Naive thymus-derived CD4-positive, alpha-beta T cell (primary cell): ENCODE results near the gene ITGA5. TPM values are rescaled to one million over a fixed set of nuclear protein-coding genes. Genes with fewer than 3 reads are reported as not detected.
"Not testable (repeated sequence)": the region's sequence is repeated elsewhere in the genome, so short reads cannot be mapped to it uniquely, and the experiment has no call there.

Experiments used
- ATAC-seq: fragments of 150-1000 bp; cut with Tn5 transposase; 2 replicates; pipeline ENCODE4 v1.10.0; 2021; ENCODE audit warnings: mild to moderate bottlenecking, moderate library complexity
- CTCF ChIA-PET: fragments of 350-600 bp; sonication (Branson Sonifier 250); formaldehyde crosslinking; loops from one replicate; lab custom pipeline; 2021; ENCODE audit warnings: antibody characterized with exemption; lab: Charles Lee
- POLR2A ChIA-PET: fragments of 350-600 bp; sonication (Branson Sonifier 250); formaldehyde crosslinking; loops from one replicate; lab custom pipeline; 2021; ENCODE audit warnings: antibody characterized with exemption, inconsistent platforms; lab: Charles Lee
- DNase-seq, 9 donors: peaks; one replicate each; pipeline versions ENCODE4 v3.0.0 to v3.0.0-alpha.2; 2020 to 2022; ENCODE audit warnings: mixed read lengths in 1 of 9
- H3K27ac ChIP-seq: one replicate; pipeline ENCODE4 v1.7.0; 2013; ENCODE audit warnings: mild to moderate bottlenecking, low read depth, low read length, moderate library complexity
- H3K27me3 ChIP-seq, 2 donors: one replicate each; pipeline ENCODE4 v1.7.0; 2013; ENCODE audit warnings: low read length in 2 of 2, mild to moderate bottlenecking in 2 of 2, moderate library complexity in 2 of 2; ENCODE audit not compliant: control insufficient read depth in 2 of 2, insufficient read depth in 2 of 2
- H3K36me3 ChIP-seq, 3 experiments: 1 replicate in 2 of 3; 2 replicates in 1 of 3; pipeline ENCODE4 v1.7.0; 2013; ENCODE audit warnings: low read length in 3 of 3, mild to moderate bottlenecking in 3 of 3, moderate library complexity in 1 of 3; ENCODE audit not compliant: insufficient read depth in 3 of 3, control insufficient read depth in 2 of 3
- H3K4me1 ChIP-seq, 2 donors: one replicate each; pipeline ENCODE4 v1.7.0; 2013; ENCODE audit warnings: low read length in 2 of 2, mild to moderate bottlenecking in 2 of 2, moderate library complexity in 1 of 2; ENCODE audit not compliant: control insufficient read depth in 2 of 2, insufficient read depth in 2 of 2
- H3K4me3 ChIP-seq: 2 replicates; pipeline ENCODE4 v1.7.0; 2013; ENCODE audit warnings: mild to moderate bottlenecking, low read length
- H3K9me3 ChIP-seq, 3 experiments: 1 replicate in 2 of 3; 2 replicates in 1 of 3; pipeline ENCODE4 v1.7.0; 2013; ENCODE audit warnings: low read length in 3 of 3; ENCODE audit not compliant: control insufficient read depth in 2 of 3
- H3K27ac Mint-ChIP-seq, 9 donors: one replicate each; pipeline ENCODE4 v1.8.0; 2020 to 2022; ENCODE audit warnings: mixed read lengths in 9 of 9, mild to moderate bottlenecking in 8 of 9, moderate library complexity in 5 of 9, inconsistent platforms in 2 of 9
- H3K27me3 Mint-ChIP-seq, 5 donors: one replicate each; pipeline ENCODE4 v1.8.0; 2021 to 2022; ENCODE audit warnings: mixed read lengths in 5 of 5, mild to moderate bottlenecking in 1 of 5
- H3K36me3 Mint-ChIP-seq, 5 donors: one replicate each; pipeline ENCODE4 v1.8.0; 2020 to 2022; ENCODE audit warnings: mixed read lengths in 5 of 5, mild to moderate bottlenecking in 3 of 5, inconsistent platforms in 1 of 5
- H3K4me1 Mint-ChIP-seq, 7 donors: one replicate each; pipeline ENCODE4 v1.8.0; 2020 to 2022; ENCODE audit warnings: mixed read lengths in 7 of 7, mild to moderate bottlenecking in 3 of 7, inconsistent platforms in 1 of 7
- H3K4me3 Mint-ChIP-seq, 10 donors: one replicate each; pipeline ENCODE4 v1.8.0; 2020 to 2022; ENCODE audit warnings: mild to moderate bottlenecking in 10 of 10, mixed read lengths in 10 of 10, moderate library complexity in 6 of 10, inconsistent platforms in 2 of 10
- H3K9me3 Mint-ChIP-seq, 11 donors: one replicate each; pipeline ENCODE4 v1.8.0; 2020 to 2022; ENCODE audit warnings: mixed read lengths in 11 of 11, mild to moderate bottlenecking in 4 of 11, inconsistent platforms in 1 of 11, moderate library complexity in 1 of 11
- intact Hi-C, 2 donors: fragments of 100-400 bp; cut with micrococcal nuclease; formaldehyde crosslinking; loops; one replicate each; pipeline ENCODE4 v1.15.1; 2023
- polyA plus RNA-seq, 2 donors: library from polyadenylated mRNA; unstranded; fragments of 300-500 nt; fragmentation: Illumina TruSeq; gene quantifications; one replicate each; pipeline ENCODE4 v1.2.3, GENCODE V29; 2021
- total RNA-seq, 6 experiments: library from RNA in 5 of 6; stranded (reverse) in 5 of 6; gene quantifications; 1 replicate in 5 of 6; 2 replicates in 1 of 6; pipeline ENCODE4 v1.2.3 and lab custom pipeline; 2021 to 2026

ITGA5 gene
- total and polyA plus RNA-seq, 7 experiments from 2014 or later = 26.5 to 169 (median 110) TPM

GRCh38 chr12:54356951-54357356 lies 62.1 kb downstream of the ITGA5 start:
- Mint-ChIP-seq H3K4me3 (peak overlapping the region in 1 of 10 donors; percentile 4), H3K27ac (peak overlapping the region in 4 of 9 donors; percentile 24 to 79 (median 58))
- CTCF ChIA-PET = interaction anchor here (0.5 to 4.0 kb wide), 9 partner anchors 10 to 141 kb away, joined by 3 to 41 read pairs (median 3); partner anchors contain the start of gene COPZ1

DNA sequence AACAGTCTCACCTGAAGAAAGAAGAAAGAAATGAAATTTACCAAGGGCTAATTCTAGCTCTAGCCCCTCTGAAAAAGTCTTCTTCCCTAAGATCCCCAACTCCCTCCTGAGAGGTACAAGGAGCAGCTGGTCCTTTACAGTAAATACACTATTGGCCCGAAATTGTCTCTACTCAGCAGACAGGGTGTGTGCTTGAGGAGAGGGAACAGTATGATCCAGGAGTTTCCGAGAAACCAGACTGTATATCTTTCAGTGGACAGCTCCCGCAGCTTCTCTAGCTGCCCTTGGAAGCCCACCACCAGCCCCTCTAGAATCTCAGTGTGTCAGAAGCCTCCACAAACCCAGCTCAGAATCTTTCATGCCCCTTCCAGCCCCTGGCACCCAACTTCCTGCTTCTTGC lies 62.8 kb downstream of the ITGA5 start:
- Histone ChIP-seq H3K36me3 (peaks cover 0 to 2% (median 0%) of the 10 kb centered on the region in 3 experiments), H3K9me3 (no peaks in the 10 kb centered on the region), H3K27me3 (no peaks in the 10 kb centered on the region), H3K4me3 (no peak overlapping the region), H3K27ac (no peak overlapping the region), H3K4me1 (peaks cover 5 to 24% of the 10 kb centered on the region in 2 donors)
- H3K27ac Mint-ChIP-seq = peak overlapping the region in 8 of 9 donors; percentile 10 to 79 (median 58)
- H3K9me3 Mint-ChIP-seq = no peaks in the 10 kb centered on the region
- CTCF ChIA-PET = interaction anchor here (0.5 to 4.0 kb wide), 6 partner anchors 9 to 63 kb away, joined by 3 to 41 read pairs (median 3); partner anchors contain the start of gene COPZ1
- DNase-seq (no peak), ATAC-seq (no peak)
- H3K4me1 Mint-ChIP-seq = peaks cover 11 to 34% (median 19%) of the 10 kb centered on the region in 7 donors
- peak overlapping the region in 1 of 10 donors; percentile 45 for H3K4me3 Mint-ChIP-seq
- H3K27me3 Mint-ChIP-seq = no peaks in the 10 kb centered on the region
- intact Hi-C loops = no loop called here
- H3K36me3 Mint-ChIP-seq = peaks cover 0 to 2% (median 0%) of the 10 kb centered on the region in 5 donors
- POLR2A ChIA-PET = interaction anchor here (0.8 to 5.6 kb wide), 3 partner anchors 27 to 76 kb away, joined by 3 to 68 read pairs (median 3); partner anchors contain the start of genes CBX5 and HNRNPA1

More at GRCh38 chr12:54356951-54357356, 62.1 kb downstream of the ITGA5 start:
- Mint-ChIP-seq H3K9me3 (no peaks in the 10 kb centered on the region), H3K4me1 (peaks cover 8 to 27% (median 12%) of the 10 kb centered on the region in 7 donors), H3K36me3 (no peaks in the 10 kb centered on the region), H3K27me3 (no peaks in the 10 kb centered on the region)
- POLR2A ChIA-PET = interaction anchor here (0.5 to 5.6 kb wide), 6 partner anchors 23 to 691 kb away, joined by 3 to 68 read pairs (median 7); partner anchors contain the start of genes CBX5, COPZ1 and HNRNPA1
- DNase-seq = no peak
- ATAC-seq = no peak
- peak overlapping the region; percentile 28 for H3K27ac ChIP-seq
- intact Hi-C loops = no loop called here
- H3K36me3 ChIP-seq = no peaks in the 10 kb centered on the region
- peaks cover 5 to 22% of the 10 kb centered on the region in 2 donors for H3K4me1 ChIP-seq
- no peak overlapping the region for H3K4me3 ChIP-seq
- H3K9me3 ChIP-seq = no peaks in the 10 kb centered on the region
- no peaks in the 10 kb centered on the region for H3K27me3 ChIP-seq

DNA sequence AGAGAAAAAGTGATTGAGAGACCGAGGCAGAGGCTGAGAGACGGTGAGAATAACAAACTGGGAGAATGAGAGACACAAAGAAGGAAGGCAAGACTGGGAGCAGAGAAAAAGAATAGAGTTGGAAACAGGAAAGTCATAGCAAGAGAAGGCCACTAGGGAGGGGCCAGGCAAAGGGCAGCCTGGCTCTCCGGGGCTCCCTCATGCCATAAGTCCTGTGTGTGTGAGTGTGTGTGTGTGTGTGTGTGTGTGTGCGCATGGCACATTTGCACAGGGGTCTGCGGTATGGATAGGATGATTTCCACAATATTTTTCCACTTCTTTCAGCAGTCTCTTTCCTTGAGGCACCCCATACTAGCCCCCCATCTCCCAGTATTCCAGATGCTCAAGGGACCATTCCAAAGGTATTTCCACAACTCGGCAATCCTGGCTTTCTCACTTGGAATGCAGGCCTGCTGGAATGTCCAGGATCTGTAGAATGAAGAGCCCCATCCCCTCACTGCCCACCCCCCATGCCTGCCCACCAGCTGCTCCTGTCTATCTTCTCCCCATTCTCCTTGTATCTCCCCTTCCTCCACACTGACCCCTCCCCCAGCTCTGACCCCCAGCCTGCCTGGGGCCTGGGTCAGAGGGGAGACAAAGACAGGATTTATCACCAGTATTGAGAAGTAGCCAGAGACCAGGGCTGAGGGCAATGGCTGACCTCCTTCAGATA lies 63.8 kb downstream of the ITGA5 start:
- no peaks in the 10 kb centered on the region for H3K9me3 Mint-ChIP-seq
- peak overlapping the region in 1 of 10 donors; percentile 22 for H3K4me3 Mint-ChIP-seq
- H3K27ac Mint-ChIP-seq = peak overlapping the region in 5 of 9 donors; percentile 10 to 62 (median 48)
- intact Hi-C loops = no loop called here
- H3K4me3 ChIP-seq = no peak overlapping the region
- H3K4me1 ChIP-seq = peaks cover 5 to 24% of the 10 kb centered on the region in 2 donors
- H3K27ac ChIP-seq = no peak overlapping the region
- H3K36me3 ChIP-seq = peaks cover 0 to 11% (median 4%) of the 10 kb centered on the region in 3 experiments
- no peaks in the 10 kb centered on the region for H3K27me3 ChIP-seq
- ChIA-PET POLR2A (interaction anchor here (0.8 to 5.6 kb wide), 2 partner anchors 61 to 75 kb away, joined by 3 to 68 read pairs; partner anchors contain the start of genes CBX5 and HNRNPA1), CTCF (interaction anchor here (4.0 kb wide), 1 partner anchor 62 kb away, joined by 41 read pairs; no protein-coding TSS in a partner anchor)
- no peaks in the 10 kb centered on the region for H3K27me3 Mint-ChIP-seq
- peaks cover 11 to 33% (median 18%) of the 10 kb centered on the region in 7 donors for H3K4me1 Mint-ChIP-seq
- H3K9me3 ChIP-seq = no peaks in the 10 kb centered on the region
- ATAC-seq (no peak), DNase-seq (no peak)
- H3K36me3 Mint-ChIP-seq = peaks cover 0 to 9% (median 6%) of the 10 kb centered on the region in 5 donors

DNA sequence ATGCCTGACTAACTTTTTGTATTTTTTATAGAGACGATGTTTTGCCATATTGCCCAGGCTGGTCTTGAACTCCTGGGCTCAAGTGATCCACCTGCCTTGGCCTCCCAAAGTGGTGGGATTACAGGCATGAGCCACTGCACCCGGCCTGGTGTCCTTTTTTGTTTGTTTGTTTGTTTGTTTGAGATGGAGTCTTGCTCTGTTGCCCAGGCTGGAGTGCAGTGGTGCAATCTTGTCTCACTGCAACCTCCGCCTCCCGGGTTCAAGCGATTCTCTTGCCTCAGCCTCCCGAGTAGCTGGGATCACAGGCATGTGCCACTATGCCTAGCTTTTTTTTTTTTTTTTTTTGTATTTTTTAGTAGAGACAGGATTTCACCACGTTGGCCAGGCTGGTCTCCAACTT lies 64.8 kb downstream of the ITGA5 start:
- ATAC-seq, H3K27ac ChIP-seq, DNase-seq, H3K4me3 Mint-ChIP-seq, H3K9me3 ChIP-seq, H3K4me3 ChIP-seq, H3K9me3 Mint-ChIP-seq, H3K27me3 ChIP-seq, H3K27me3 Mint-ChIP-seq, intact Hi-C loops, POLR2A ChIA-PET: not testable (repeated sequence)
- Mint-ChIP-seq H3K36me3 (peaks cover 6 to 15% (median 11%) of the 10 kb centered on the region in 5 donors), H3K27ac (peak overlapping the region in 2 of 9 donors; percentile 35 to 52), H3K4me1 (peaks cover 11 to 33% (median 18%) of the 10 kb centered on the region in 7 donors)
- CTCF ChIA-PET = interaction anchor here (0.8 kb wide), 1 partner anchor 27 kb away, joined by 3 read pairs; no protein-coding TSS in a partner anchor
- peaks cover 0 to 21% (median 14%) of the 10 kb centered on the region in 3 experiments for H3K36me3 ChIP-seq
- H3K4me1 ChIP-seq = peaks cover 0 to 18% of the 10 kb centered on the region in 2 donors

DNA sequence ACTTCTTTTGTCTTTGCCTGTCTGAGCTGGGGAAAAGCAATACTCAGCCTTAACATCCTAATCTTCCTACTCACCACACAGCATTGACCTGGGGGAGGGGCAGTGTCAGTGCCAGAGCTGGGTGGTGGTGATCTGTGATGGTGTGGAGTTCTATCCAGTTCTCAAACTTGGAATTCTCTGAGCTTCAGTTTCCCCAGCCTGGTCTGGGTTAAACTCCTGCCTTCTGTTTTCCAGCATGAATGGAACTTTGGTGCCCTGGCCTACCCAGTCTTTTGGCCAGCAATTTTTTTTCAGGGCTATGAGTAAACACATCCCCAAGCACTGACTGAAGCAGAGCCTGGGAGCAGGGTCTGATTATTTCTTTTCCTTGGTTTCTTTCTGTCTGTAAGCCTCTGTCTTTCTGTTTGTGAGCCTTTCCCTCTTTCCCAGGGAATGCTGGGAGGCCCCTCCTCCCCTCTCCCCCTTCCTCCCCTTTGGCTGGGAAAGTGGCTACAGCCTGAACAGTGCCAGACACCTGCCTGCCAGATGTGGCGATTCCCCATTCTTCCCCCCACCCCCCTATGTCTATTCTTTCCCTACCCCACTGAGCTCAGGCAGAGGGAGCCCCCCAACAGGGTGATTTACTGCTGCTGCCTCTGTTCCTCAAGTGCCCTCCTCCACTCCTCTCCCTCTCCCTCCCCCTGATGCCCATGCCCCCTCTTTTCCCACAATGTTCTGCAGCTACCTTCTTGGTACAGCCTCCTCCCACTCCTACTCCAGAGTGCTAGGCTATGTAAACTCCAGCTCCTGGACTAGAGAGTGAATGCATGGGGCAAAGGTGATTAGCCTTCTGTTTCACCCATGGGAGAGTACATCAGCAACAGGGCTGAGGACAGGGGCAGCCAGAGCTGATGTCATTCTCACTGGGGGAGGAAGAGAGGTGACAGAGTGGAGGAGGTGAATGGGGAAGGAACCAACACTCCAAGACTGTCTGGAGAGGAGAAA lies 65.9 kb downstream of the ITGA5 start:
- H3K27ac Mint-ChIP-seq = peak overlapping the region in 5 of 9 donors; percentile 83 to 93 (median 85)
- no peak overlapping the region for H3K4me3 ChIP-seq
- intact Hi-C loops = loop anchor here in 1 of 2 donors (2.0 kb wide), 1 partner anchor 16 kb away; no protein-coding TSS in a partner anchor
- no peaks in the 10 kb centered on the region for H3K27me3 Mint-ChIP-seq
- peaks cover 6 to 18% (median 15%) of the 10 kb centered on the region in 5 donors for H3K36me3 Mint-ChIP-seq
- peaks cover 11 to 33% (median 18%) of the 10 kb centered on the region in 7 donors for H3K4me1 Mint-ChIP-seq
- ChIA-PET CTCF (interaction anchor here (0.7 to 2.9 kb wide), 10 partner anchors 9 to 101 kb away, joined by 3 to 10 read pairs (median 4); partner anchors contain the start of gene COPZ1), POLR2A (interaction anchor here (0.7 to 3.3 kb wide), 13 partner anchors 10 to 93 kb away, joined by 3 to 14 read pairs (median 4); partner anchors contain the start of genes CBX5, COPZ1 and HNRNPA1)
- peak overlapping the region in 9 of 10 donors; percentile 70 to 93 (median 85) for H3K4me3 Mint-ChIP-seq
- ATAC-seq (no peak), DNase-seq (no peak)
- peak overlapping the region; percentile 63 for H3K27ac ChIP-seq
- no peaks in the 10 kb centered on the region for H3K27me3 ChIP-seq
- H3K4me1 ChIP-seq = peaks cover 0 to 18% of the 10 kb centered on the region in 2 donors
- no peaks in the 10 kb centered on the region for H3K9me3 Mint-ChIP-seq
- peaks cover 0 to 31% (median 18%) of the 10 kb centered on the region in 3 experiments for H3K36me3 ChIP-seq
- H3K9me3 ChIP-seq = no peaks in the 10 kb centered on the region
